K562 (cell line): Measurements from ENCODE around the gene CENPI.

ENCODE experiments used
- CTCF ChIP-seq, 3 experiments: IDR thresholded peaks in 2 of 3; conservative IDR thresholded peaks in 1 of 3; 2 replicates each; pipeline ENCODE4 v1.5.1; 2011 to 2012; ENCODE audit warnings: low read length in 3 of 3, mild to moderate bottlenecking in 3 of 3, control low read depth in 2 of 3, improper control_type of control experiment in 1 of 3, inconsistent platforms in 1 of 3, low read depth in 1 of 3, mixed read lengths in 1 of 3, moderate library complexity in 1 of 3; ENCODE audit not compliant: insufficient read depth in 2 of 3
- EP300 ChIP-seq: IDR thresholded peaks from 2 replicates; pipeline ENCODE4 v1.6.1; 2012; ENCODE audit warnings: low read length, improper control_type of control experiment
- ESRRA ChIP-seq: fragments of 450-650 bp; IDR thresholded peaks from 2 replicates; pipeline ENCODE4 v1.6.1; 2014; ENCODE audit warnings: low read depth, mild to moderate bottlenecking, moderate library complexity, borderline replicate concordance
- HOXB6 ChIP-seq: fragments of 250-450 bp; sonication (Bioruptor Pico); IDR thresholded peaks from 2 replicates; pipeline ENCODE4 v1.5.1; 2022; ENCODE audit warnings: mild to moderate bottlenecking, borderline replicate concordance
- JUND ChIP-seq, 2 experiments: IDR thresholded peaks; 2 replicates in 1 of 2; 3 replicates in 1 of 2; pipeline ENCODE4 v1.6.1; 2011; ENCODE audit warnings: borderline replicate concordance in 2 of 2, low read depth in 2 of 2, low read length in 2 of 2, improper control_type of control experiment in 1 of 2, missing biosample characterization in 1 of 2, missing genetic modification characterization in 1 of 2, missing genetic modification reagents in 1 of 2
- POLR2A ChIP-seq: fragments of 450-650 bp; conservative IDR thresholded peaks from 2 replicates; pipeline ENCODE4 v1.6.1; 2016
- ZNF124 ChIP-seq: sonication (generic); formaldehyde crosslinking; IDR thresholded peaks from 2 replicates; pipeline ENCODE4 v1.8.1; 2022; ENCODE audit warnings: missing genetic modification reagents
- ZNF175 ChIP-seq: fragments of 200-800 bp; sonication (Bioruptor generic); IDR thresholded peaks from 2 replicates; pipeline ENCODE4 v1.6.1; 2016; ENCODE audit warnings: low read depth, mild to moderate bottlenecking, missing genetic modification characterization, missing compliant biosample characterization
- ZNF589 ChIP-seq: fragments of 200-800 bp; sonication (Bioruptor generic); IDR thresholded peaks from 2 replicates; pipeline ENCODE4 v1.6.1; 2016; ENCODE audit warnings: low read depth, missing genetic modification characterization, missing compliant biosample characterization

- no peak for TF ChIP-seq JUND (IDR thresholded peaks at IDR 0.05; ENCODE audit: borderline replicate concordance, low read depth, low read length)
- TF ChIP-seq JUND (tag; IDR thresholded peaks at IDR 0.05; ENCODE audit: borderline replicate concordance, low read depth, low read length) = no peak
- TF ChIP-seq EP300 = no peak
- TF ChIP-seq CTCF (IDR thresholded peaks at IDR 0.05 in 2 of 3, conservative IDR thresholded peaks at IDR 0.05 in 1 of 3; ENCODE audit: insufficient read depth in 2 of 3, low read depth in 1 of 3, low read length in 3 of 3) = no peak
- TF ChIP-seq POLR2A = no peak
- TF ChIP-seq ESRRA = no peak
- TF ChIP-seq ZNF175 (CRISPR knock-in tag) = no peak
- no peak for TF ChIP-seq ZNF124 (CRISPR knock-in tag)
- no peak for TF ChIP-seq ZNF589 (CRISPR knock-in tag)
- TF ChIP-seq HOXB6 (CRISPR knock-in tag) = no peak
Observed at GRCh38 chrX:101079736-101080270, 18.2 kb upstream of the CENPI start.
